ENCODE measurements around the gene AKAP8L.

Gene AKAP8L

GRCh38 chr19:15441317-15441716 lies 22.5 kb upstream of the AKAP8L start:
- Histone ChIP-seq H3K4me3 (replicated peaks; ENCODE audit: low read depth, low read length) (no peak overlapping the region), H3K27me3 (replicated peaks; ENCODE audit: control insufficient read depth, insufficient read depth, low read length) (no peaks in the 10 kb centered on the region), H3K36me3 (ENCODE audit: control insufficient read depth, insufficient read depth, low read length) (no peaks in the 10 kb centered on the region)
- DNase-seq (ENCODE audit: extremely low read depth, insufficient read length), result no peak
- no peak for TF ChIP-seq CTCF (IDR thresholded peaks at IDR 0.05; ENCODE audit: insufficient read depth, low read length, poor library complexity, severe bottlenecking)

- H3K27me3 ChIP-seq (replicated peaks; ENCODE audit: control insufficient read depth, insufficient read depth, low read length), result no peaks in the 10 kb centered on the region
- TF ChIP-seq CTCF (IDR thresholded peaks at IDR 0.05; ENCODE audit: insufficient read depth, low read length, poor library complexity, severe bottlenecking), result no peak
- no peak for DNase-seq (ENCODE audit: extremely low read depth, insufficient read length)
- no peaks in the 10 kb centered on the region for H3K36me3 ChIP-seq (ENCODE audit: control insufficient read depth, insufficient read depth, low read length)
- no peak overlapping the region for H3K4me3 ChIP-seq (replicated peaks; ENCODE audit: low read depth, low read length)
These were observed 21.2 kb upstream of the AKAP8L start for GRCh38 chr19:15439821-15440641.

- Histone ChIP-seq H3K27me3 (replicated peaks; ENCODE audit: control insufficient read depth, insufficient read depth, low read length) (no peaks in the 10 kb centered on the region), H3K36me3 (ENCODE audit: control insufficient read depth, insufficient read depth, low read length) (no peaks in the 10 kb centered on the region), H3K4me3 (replicated peaks; ENCODE audit: low read depth, low read length) (no peak overlapping the region)
- no peak for DNase-seq (ENCODE audit: extremely low read depth, insufficient read length)
- TF ChIP-seq CTCF (IDR thresholded peaks at IDR 0.05; ENCODE audit: insufficient read depth, low read length, poor library complexity, severe bottlenecking), result no peak
These were observed 20.5 kb upstream of the AKAP8L start for GRCh38 chr19:15439078-15439799.

GRCh38 chr19:15438577-15438976 lies 19.8 kb upstream of the AKAP8L start:
- H3K4me3 ChIP-seq (replicated peaks; ENCODE audit: low read depth, low read length), result no peak overlapping the region
- DNase-seq (ENCODE audit: extremely low read depth, insufficient read length), result no peak
- no peaks in the 10 kb centered on the region for H3K27me3 ChIP-seq (replicated peaks; ENCODE audit: control insufficient read depth, insufficient read depth, low read length)
- no peak for TF ChIP-seq CTCF (IDR thresholded peaks at IDR 0.05; ENCODE audit: insufficient read depth, low read length, poor library complexity, severe bottlenecking)
- no peaks in the 10 kb centered on the region for H3K36me3 ChIP-seq (ENCODE audit: control insufficient read depth, insufficient read depth, low read length)

GRCh38 chr19:15438124-15438496 lies 19.3 kb upstream of the AKAP8L start:
- Histone ChIP-seq H3K4me3 (replicated peaks; ENCODE audit: low read depth, low read length) (no peak overlapping the region), H3K36me3 (ENCODE audit: control insufficient read depth, insufficient read depth, low read length) (no peaks in the 10 kb centered on the region), H3K27me3 (replicated peaks; ENCODE audit: control insufficient read depth, insufficient read depth, low read length) (no peaks in the 10 kb centered on the region)
- no peak for TF ChIP-seq CTCF (IDR thresholded peaks at IDR 0.05; ENCODE audit: insufficient read depth, low read length, poor library complexity, severe bottlenecking)
- no peak for DNase-seq (ENCODE audit: extremely low read depth, insufficient read length)

All from GM06990 (cell line).